ENCODE results near the gene SLC39A5.

DNA sequence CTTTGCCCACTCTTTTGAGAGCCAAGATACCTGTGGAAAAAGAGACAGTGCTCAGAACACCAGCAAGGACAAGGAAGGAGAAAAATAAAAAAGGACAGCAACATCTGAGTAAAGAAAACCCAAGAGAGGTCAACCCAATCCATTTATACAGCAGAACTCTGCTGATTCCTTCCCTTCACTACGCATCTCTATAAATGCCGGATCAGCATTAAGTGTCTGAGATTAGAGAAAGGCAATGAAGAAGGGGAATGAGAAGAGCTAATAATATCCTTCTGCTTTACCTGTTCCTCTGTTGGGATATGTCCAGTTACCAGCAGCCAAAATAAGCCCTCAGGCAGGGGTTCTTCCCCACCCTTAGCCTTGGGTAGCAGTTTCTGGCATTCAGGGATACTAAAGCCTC lies 52.7 kb downstream of the SLC39A5 start:
- TF ChIP-seq ELF4 (CRISPR knock-in tag; IDR thresholded peaks at IDR 0.05; ENCODE audit: borderline replicate concordance) = no peak
- TF ChIP-seq, protein P1, sequence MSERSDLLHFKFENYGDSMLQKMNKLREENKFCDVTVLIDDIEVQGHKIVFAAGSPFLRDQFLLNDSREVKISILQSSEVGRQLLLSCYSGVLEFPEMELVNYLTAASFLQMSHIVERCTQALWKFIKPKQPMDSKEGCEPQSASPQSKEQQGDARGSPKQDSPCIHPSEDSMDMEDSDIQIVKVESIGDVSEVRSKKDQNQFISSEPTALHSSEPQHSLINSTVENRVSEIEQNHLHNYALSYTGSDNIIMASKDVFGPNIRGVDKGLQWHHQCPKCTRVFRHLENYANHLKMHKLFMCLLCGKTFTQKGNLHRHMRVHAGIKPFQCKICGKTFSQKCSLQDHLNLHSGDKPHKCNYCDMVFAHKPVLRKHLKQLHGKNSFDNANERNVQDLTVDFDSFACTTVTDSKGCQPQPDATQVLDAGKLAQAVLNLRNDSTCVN (CRISPR knock-in tag; IDR thresholded peaks at IDR 0.05; ENCODE audit: borderline replicate concordance) = no peak
- TF ChIP-seq, protein P2, sequence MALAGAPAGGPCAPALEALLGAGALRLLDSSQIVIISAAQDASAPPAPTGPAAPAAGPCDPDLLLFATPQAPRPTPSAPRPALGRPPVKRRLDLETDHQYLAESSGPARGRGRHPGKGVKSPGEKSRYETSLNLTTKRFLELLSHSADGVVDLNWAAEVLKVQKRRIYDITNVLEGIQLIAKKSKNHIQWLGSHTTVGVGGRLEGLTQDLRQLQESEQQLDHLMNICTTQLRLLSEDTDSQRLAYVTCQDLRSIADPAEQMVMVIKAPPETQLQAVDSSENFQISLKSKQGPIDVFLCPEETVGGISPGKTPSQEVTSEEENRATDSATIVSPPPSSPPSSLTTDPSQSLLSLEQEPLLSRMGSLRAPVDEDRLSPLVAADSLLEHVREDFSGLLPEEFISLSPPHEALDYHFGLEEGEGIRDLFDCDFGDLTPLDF (CRISPR knock-in tag; IDR thresholded peaks at IDR 0.05) = no peak
- no peak for TF ChIP-seq HES4 (CRISPR knock-in tag; IDR thresholded peaks at IDR 0.05; ENCODE audit: borderline replicate concordance)
- TF ChIP-seq MEF2D (CRISPR knock-in tag; IDR thresholded peaks at IDR 0.05) = no peak
- TF ChIP-seq ZNF274 (CRISPR knock-in tag; IDR thresholded peaks at IDR 0.05) = no peak
- TF ChIP-seq ZNF549 (CRISPR knock-in tag; IDR thresholded peaks at IDR 0.05) = no peak

Data from HepG2 (cell line).